ENCODE results near the gene HTT-AS.
"Not testable (repeated sequence)": the region's sequence is repeated elsewhere in the genome, so short reads cannot be mapped to it uniquely, and the experiment has no call there.

Gene HTT-AS

DNA sequence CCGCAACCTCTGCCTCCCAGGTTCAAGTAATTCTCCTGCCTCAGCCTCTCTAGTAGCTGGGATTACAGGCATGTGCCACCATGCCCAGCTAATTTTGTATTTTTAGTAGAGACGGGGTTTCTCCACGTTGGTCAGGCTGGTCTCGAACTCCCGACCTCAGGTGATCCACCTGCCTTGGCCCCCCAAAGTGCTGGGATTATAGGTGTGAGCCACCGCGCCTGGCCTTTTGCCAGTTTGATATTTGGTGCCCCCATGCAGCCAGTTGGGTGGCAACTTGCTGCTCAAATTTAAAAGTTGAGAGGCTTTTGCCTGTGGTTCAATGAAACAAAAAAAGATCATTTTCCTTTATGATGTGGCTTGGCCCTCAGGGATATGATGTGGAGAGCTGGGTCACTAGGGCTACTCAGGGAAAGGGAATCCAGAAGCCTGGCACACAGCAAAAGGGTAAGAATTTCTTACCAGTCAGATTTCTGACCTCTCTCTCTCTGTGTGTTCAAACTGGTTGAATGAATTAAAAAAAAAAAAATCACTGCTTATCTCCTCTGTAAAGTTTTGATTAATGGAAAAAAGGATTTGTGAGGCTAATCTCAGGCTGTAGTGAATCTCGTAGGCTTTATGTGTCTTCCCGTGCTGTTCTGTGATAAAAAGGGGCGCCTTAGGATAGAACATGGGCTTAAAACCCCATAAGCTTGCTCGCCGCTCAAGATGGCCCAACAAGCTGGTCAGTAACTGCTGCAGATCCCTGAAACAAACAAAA is 23.0 kb downstream of the HTT-AS start:
- DNase-seq = not testable (repeated sequence)

DNA sequence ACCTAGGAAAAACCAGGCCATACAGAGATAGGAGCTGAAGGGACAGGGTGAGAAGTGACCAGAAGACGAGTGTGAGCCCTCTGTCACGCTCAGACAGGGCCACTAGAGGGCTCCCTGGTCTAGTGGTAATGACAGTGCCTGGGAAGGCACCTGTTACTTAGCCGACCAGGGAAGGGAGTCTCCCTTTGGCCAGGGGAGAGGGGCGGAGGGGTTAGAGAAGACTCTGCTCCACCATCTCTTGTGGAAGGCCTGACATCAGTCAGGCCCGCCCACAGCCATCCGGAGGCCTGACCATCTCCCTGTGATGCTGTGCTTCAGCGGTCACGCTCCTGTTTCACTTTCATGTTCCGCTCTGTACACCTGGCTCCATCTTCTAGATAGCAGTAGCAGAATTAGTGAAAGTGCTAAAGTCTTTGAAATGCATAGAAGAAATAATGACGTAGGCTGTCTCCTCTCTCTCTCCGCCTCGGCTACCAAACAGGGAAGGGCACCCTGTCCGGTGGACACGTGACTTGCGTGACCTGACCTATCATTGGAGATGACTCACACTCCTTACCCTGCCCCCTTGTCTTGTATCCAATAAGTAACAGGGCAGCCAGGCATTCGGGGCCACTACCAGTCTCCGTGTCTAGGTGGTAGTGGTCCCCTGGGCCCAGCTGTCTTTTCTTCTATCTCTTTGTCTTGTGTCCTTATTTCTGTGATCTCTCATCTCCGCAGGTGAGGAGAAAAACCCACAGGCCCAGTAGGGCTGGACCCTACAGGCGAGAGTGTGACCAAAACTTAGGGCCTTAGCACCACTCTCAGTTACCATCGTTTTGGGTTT is 26.7 kb downstream of the HTT-AS start:
- DNase-seq = peak; percentile 86 to 92

DNA sequence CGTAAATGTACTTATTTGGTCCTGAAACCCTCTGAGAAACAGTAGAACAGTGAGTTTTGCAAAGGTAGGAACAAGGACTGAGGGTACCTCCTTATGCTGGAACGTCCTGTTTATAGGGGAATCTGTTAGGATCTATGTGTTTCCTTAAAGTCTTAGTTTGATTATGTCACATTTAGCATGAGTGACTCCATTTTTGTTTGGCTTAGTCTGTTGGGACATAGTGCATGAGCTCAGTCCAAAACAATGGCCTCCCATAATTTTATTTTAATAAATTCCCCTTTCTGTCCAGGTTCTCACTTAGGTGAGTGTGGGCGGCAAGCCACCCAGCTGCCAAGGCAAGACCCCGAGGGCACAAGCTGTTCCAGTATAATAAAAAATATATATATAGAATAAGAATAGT is 27.7 kb downstream of the HTT-AS start:
- no peak for DNase-seq

DNA sequence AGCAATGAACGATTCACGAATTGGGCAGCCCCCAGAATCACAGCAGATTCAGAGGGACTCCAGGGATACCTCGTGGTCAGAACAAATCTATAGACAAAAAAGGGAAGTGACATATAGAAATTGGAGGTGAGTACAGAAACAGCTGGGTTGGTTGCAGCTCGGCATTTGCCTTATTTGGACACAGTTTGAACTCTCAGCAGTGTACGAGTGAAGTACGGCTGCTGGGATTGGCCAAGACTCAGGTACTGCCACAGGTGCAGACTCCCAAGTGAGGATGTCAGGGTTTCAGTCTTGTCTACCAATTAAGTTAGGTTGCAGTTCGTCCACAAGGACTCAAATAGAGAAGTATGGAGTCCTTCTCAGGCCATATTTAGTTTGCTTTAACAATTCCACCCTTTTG is 28.2 kb downstream of the HTT-AS start:
- peak in 1 of 2 donors; percentile 48 for DNase-seq

DNA sequence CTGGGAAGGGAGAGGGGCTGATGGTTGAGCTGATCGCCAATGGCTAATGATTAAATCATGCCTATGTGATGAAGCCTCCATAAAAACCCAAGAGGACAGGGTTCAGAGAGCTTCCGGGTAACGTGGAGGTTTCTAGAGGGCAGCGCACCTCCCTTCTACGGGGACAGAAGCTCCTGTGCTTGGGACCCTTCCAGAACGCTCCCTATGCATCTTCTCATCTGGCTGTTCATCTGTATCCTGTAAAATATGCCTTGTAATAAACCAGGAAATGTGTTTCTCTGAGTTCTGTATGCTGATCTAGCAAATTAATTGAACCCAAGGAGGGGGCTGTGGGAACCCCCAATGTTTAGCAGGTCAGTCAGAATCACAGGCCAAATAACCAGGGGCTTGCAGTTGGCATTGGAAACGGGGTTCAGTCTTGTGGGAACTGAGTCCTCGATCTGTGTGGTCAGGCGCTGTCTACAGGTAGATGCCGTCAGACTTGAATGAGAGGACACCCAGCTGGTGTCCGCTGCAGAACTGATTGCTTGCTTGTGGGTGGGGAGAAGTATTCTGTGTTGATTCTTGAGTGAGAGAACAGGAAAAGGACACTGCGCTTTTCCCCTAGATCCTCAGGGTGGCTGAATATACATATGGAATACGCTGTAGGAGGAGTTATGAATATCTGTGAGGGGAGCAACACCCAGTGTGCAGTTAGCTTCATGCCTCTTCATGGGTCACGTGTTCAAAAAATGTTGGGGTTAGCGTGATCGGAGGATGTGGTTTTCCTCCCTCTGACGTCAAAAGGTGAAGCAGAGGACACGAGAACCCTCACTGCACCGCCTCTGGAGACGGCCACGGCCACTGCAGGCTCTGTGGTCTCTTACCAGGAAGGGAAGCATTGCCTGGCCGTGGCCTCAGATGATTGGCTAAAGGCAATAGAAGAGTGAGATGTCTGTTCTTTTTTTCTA is 29.2 kb downstream of the HTT-AS start:
- peak; percentile 84 to 92 for DNase-seq

DNA sequence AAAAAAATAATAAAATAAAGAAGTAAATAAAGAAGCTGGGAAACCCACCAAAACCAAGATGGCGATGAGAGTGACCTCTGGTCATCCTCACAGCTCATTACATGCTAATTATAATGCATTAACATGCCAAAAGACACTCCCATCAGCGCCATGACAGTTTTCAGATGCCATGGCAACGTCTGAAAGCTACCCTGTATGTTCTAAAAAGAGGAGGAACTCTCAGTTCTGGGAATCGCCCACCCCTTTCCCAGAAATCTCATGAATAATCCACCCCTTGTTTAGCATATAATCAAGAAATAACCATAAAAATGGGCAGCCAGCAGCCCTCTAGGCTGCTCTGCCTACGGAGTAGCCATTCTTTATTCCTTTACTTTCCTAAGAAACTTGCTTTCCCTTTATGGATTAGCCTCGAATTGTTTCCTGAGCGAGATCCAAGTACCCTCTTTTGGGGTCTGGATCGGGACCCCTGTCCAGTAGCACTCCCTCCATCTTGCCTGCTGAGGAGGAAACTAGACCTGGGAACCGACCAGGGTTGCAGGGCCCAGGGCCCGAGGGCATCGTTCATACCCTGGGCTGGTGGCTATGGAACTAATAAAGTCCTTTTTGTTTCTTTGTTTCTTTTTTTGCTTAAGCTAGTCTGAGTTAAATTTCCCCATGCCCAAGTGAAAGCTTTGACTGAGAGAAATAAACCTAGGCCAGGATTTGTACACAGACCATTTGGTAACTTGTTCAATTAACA is 30.9 kb downstream of the HTT-AS start:
- DNase-seq = no peak

DNA sequence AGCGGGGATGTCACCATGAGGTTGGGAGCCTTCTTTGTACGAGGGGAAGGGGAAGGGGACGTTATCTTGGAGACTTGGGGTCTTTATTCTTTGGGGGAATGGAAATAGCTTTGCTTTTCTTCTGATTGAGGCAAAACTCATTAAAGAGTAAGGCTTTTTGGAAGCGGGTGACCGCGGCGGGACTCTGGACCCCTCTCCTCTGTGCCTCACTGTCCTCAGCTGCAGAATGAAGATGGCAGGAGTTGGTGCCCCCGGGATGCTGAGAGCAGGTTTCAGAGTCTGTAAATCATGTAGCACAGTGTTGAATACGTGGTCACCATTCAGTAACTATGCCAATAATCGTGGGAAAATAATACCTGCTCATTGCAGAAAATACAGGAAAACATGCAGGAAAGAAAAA is 32.1 kb downstream of the HTT-AS start:
- no peak for DNase-seq

DNA sequence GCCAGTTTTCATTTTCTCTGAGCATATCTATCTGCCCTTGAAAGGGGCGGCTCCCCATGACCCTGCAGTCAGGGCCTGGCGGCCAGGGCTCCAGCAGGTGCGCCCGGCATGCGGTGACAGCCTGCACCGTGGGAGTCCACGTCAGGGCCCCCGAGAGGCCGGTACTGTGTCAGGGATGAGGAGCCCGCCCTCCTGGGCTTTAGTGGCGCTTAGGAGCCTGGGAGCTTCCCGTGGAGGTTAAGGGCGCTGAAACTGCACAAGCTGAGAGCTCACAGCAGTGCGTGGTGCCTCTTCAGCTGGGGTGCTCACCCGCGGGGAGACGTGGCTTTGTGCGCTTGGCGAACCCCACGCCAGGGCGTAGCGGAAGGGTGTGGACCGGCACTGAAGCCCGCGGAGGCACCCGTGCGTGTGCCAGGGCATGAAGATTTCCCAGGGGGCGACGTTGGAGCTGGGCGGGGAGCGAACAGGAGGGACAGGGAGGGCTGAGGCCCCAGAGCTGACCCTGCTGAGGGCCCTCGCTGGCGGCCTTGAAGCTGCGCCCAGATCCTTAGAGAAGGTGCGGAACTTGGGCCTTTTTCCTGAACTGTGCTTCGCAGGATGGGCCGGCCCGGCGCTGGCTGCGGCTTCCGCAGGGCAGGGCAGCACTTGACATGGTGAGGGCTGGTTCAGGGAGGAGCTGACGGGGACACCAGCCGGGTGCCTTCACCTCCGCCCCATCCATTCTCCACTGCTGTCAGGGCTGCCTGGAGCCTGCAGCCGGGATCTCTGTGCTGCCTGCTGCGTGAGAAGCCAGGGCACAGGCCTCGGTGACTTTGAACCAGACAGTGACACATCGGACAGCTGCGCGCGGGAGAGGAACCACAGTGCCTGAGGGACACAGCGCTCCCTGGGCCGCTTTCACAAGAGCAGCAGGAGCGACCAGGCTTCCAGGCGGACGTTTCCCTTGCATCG is 32.9 kb downstream of the HTT-AS start:
- peak; percentile 46 to 72 for DNase-seq

DNA sequence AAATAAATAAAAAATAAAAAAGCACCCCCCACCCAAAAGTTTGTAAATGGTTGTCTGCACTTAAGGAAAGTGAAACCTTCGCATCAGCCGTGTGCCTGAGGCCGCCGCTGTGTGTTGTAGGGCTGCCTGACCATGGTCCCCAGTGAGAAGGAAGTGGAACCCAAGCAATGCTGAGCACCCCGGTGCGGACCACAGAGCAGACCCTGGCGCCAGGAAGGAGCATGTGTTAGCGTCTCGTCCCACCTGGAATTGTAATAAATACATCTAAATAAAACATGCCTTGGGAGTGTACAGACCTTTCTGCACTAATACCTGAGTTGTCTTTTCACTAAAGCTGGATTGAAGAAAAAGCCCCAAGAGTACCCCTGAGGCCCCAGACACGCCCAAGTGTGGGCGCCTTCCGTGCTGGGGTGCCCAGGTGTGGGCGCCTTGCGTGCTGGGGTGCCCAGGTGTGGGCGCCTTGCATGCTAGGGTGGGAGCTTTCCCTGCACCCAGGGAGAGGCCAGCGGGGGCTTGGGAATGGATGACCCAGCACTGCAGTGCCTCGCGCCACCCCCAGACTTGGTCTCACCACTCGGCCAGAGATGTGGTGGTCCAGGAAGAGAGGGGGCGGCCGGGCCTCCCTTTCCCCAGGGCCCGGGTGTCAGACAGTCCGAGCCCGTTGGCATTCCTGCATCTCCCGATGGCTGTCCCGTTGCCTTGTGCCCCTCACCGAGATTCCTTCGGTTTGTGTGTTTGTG is 33.7 kb downstream of the HTT-AS start:
- peak in 1 of 2 donors; percentile 27 for DNase-seq

DNA sequence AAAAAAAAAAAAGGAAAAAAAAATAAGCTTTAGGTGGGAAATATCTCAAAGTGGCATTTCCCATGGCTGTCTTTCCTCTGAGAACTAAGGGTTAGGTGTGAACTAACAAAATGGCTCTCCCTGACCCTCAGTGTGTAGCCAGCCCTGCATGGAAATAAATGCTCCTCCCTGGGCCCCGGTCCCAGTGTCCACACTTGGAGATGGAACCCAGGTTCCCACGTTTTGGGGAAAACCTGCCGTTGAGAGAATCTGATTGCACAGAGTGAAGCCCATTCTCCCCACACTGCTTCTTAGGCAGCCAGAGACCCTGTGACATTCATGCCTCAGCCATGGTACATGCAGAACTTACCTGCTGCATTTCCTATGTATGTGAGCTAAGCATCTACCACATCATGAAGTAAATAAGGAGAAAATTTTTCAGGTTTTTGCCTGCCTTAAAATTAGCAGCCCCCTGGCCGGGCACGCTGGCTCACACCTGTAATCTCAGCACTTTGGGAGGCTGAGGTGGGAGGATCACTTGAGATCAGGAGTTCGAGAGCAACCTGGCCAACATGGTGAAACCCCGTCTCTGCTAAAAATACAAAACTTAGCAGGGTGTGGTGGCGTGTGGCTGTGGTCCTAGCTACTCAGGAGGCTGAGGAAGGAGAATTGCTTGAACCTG is 34.5 kb downstream of the HTT-AS start:
- DNase-seq = no peak

DNA sequence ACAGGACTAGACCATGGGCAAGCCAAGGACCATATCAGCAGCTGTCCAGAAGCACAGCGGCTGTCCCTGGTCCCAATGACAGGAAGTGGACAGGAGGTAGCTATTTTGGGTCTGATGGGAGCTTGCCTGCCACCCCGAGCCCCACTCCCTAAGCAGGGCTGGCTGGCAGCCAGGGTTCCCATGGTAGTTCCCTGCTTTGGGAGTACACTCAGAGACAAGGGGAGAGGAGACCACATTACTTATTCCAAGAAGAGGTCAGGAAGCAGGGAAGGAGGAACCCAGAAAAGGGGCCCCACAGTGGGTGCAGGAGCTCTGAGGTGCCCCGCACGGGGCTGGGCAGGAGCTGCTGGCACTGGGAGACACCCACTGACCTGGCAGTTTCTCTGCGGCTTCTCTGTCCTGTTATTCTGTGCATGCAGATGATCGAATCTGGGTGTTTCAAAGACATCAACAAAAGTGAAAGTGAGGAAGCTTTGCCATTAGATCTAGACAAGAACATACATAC is 36.3 kb downstream of the HTT-AS start:
- DNase-seq = no peak

DNA sequence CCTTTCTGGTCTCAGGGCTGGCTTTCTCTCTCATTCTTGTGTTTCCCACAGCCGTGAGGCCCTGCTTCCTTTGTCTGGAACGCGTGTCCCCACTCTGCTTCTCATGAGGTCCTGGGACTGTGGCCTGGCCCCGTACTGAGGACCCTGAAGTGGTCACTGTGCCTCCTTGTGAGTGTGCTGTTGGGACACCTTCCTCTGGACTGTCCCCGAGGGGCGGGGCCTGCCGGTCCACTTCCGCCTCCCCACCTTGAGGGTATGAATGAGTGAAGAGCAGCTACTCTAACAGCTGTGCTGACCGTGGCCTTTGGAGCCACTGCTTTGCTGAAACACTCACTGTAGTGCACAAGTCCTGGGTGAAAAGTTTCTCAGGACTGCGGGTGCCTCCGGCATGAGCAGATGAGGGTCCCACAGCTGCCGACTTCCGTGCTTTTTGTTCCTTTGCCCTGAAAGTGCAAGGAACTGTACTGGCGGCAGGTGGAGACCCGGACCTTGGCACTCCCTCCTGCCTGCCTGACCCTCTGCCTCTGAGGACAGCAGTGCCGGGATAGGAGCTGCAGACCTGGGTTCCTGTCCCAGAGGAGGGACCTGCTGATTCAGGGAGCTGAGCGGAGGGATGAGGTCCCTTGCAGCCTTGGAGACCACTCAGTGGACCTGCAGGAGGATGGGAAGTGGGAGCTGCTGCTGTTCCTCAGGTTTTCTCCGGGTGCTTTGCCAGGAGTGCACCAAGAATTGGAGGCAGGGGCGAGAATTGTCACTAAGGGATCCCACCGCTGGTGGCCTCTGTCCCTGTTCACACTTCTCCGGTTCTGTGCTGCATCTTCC is 38.0 kb downstream of the HTT-AS start:
- no peak for DNase-seq

DNA sequence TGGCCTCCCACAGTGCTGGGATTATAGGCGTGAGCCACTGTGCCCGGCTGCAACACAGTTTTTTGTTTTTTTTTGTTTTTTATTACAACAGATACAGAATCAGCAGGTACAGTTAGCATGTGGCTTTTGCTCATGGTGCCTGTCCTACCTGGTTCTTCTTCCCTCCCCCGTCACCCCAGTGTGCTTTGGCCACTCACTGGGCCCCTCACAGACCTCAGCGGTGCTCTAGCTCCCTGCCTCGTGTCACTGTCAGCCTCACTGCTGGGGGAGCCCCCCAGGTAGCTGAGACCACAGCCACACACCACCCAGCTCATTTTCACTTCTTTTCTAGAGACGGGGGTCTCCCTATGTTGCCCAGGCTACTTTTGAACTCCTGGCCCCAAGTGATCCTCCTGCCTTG is 38.7 kb downstream of the HTT-AS start:
- DNase-seq = no peak

DNA sequence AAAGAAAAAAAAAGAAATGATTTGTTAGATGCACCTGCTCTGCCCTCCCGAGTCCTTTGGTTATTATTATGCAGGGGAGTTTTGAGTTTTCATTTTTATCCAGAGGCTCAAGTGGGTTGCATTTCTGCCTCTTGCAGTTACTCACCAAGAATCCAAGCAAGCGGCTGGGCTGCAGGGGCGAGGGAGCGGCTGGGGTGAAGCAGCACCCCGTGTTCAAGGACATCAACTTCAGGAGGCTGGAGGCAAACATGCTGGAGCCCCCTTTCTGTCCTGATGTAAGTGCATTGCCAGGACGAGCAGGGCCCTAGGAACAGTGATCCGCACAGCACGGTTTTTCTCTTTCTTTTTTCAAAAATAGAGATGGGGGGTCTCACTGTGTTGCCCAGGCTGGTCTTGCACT is 39.1 kb downstream of the HTT-AS start:
- DNase-seq = no peak

DNA sequence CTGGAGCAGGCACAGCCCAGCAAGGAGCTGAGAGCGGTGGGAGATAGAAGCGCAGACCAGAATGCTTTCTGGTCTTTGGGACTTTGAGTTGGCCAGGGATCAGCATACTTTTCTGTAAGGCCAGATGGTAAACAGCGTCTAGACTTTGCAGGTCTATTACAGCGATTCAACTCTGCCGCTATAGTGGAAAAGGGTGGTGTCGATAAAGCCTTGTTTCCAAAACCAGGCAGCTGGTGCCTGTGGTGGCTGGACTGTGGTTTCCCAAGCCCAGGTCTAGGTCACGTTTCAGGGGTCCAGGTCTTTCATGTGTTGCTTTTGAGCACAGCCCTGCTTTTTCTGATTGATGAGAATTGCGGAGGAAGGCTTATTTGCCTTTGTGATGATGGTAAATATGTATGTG is 40.1 kb downstream of the HTT-AS start:
- DNase-seq = no peak

DNA sequence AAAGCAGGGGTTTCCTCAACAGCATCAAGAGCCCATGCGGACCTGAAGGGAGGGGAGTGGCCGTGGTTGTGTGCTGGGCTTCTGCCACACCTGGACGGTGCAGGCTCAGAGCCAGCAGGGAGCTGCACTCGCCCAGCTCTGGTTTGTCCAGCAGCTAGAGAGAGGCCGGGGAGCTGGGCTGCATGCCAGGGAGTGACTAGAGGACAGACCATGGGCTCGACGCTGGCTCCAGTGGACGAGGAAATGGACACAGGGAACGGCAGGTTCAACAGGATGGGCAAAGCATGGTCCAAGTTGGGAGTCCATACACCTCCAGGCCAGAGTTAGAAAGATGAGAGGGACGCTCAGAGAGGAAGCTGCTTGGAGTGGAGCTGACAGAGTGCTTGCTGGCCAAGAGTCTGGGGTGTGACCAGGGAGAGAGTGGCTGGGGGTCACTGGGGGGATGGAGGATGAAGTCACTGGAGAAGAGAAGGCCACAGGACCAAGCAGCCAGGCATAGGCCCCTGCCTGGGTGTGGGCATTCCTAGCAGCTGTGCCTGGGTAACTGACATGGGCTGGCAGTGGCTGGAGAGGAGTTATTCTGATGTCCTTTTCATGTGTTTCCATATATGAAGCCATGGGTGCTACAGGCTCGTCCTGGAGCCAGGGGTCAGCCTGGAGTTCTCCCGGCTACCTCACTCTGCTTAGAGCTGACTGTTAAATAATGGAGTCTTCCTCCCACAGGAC is 42.8 kb downstream of the HTT-AS start:
- DNase-seq = no peak

DNA sequence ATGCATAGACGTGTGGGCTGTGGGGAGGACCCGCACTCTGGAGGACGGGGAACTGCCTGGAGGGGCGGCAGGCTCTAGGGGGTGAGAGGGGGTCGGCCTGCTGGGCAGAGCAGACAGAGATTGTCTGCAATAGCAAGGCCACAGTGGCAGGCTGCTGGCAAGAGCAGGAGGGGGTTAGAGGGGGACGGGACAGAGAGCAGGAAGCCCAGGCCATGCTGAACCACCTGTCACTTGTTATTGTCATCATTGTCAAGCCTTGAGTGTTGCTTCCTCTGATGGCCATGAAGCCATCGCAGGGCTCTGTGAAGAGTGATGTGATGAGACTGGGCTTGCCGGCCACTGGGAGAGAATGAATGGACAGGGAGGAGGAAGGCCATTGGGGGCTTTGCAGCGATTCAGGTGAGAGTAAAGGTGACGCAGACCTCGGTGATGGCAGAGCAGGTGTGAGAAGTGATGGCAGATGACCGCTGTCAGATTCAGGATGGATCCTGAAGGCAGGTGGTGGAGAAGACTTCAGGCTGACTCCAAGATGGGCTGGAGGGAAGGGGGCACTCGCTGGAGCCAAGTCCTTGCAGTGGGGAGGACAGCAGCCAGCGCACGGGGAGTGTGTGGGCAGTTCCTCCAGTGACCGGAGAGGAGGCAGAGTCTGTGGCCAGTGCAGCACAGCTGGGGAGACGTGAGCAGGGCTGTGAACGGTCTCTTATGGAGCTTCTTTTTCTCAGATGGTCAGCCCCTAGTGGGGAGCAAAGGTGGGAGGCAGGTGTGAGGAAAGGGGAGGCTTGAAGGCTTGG is 43.6 kb downstream of the HTT-AS start:
- no peak for DNase-seq

All from CD4-positive, alpha-beta T cell treated with Interleukin-1 beta for 1 hour (primary cell).